Liver (tissue), 3 donors: Measurements from ENCODE around the gene ABCC8.

Source experiments
- ATF3 ChIP-seq: IDR thresholded peaks from 2 replicates; pipeline ENCODE4 v1.6.1; 2016; ENCODE audit warnings: antibody characterized with exemption
- CTCF ChIP-seq: fragments of 150-350 bp; IDR thresholded peaks from 2 replicates; pipeline ENCODE4 v1.5.1; 2017; ENCODE audit warnings: improper control_type of control experiment, low read depth, low read length; ENCODE audit not compliant: missing input control
- FOXA1 ChIP-seq: IDR thresholded peaks from 2 replicates; pipeline ENCODE4 v1.6.1; 2016; ENCODE audit warnings: antibody characterized with exemption
- GABPA ChIP-seq, 2 donors: IDR thresholded peaks in 1 of 2; conservative IDR thresholded peaks in 1 of 2; 2 replicates each; pipeline ENCODE4 v1.6.1; 2016; ENCODE audit warnings: antibody characterized with exemption in 2 of 2, mild to moderate bottlenecking in 1 of 2, moderate library complexity in 1 of 2
- JUND ChIP-seq, 2 donors: IDR thresholded peaks; 2 replicates each; pipeline ENCODE4 v1.6.1; 2016; ENCODE audit warnings: antibody characterized with exemption in 2 of 2
- MAX ChIP-seq: IDR thresholded peaks from 2 replicates; pipeline ENCODE4 v1.6.1; 2016; ENCODE audit warnings: antibody characterized with exemption
- RAD21 ChIP-seq, 2 donors: IDR thresholded peaks; 2 replicates each; pipeline ENCODE4 v1.6.1; 2016; ENCODE audit warnings: antibody characterized with exemption in 2 of 2, mild to moderate bottlenecking in 2 of 2
- REST ChIP-seq: IDR thresholded peaks from 2 replicates; pipeline ENCODE4 v1.6.1; 2016; ENCODE audit warnings: antibody characterized with exemption, mild to moderate bottlenecking
- SP1 ChIP-seq: IDR thresholded peaks from 2 replicates; pipeline ENCODE4 v1.6.1; 2018; ENCODE audit warnings: antibody characterized with exemption, mild to moderate bottlenecking
- TAF1 ChIP-seq: conservative IDR thresholded peaks from 2 replicates; pipeline ENCODE4 v1.6.1; 2016; ENCODE audit warnings: antibody characterized with exemption, mild to moderate bottlenecking
- YY1 ChIP-seq: IDR thresholded peaks from 2 replicates; pipeline ENCODE4 v1.6.1; 2016; ENCODE audit warnings: antibody characterized with exemption, mild to moderate bottlenecking
- ZBTB33 ChIP-seq: IDR thresholded peaks from 2 replicates; pipeline ENCODE4 v1.6.1; 2016; ENCODE audit warnings: antibody characterized with exemption
- donor health status: healthy.
- donor health status: healthy.

- TF ChIP-seq MAX (no peak), CTCF (no peak), SP1 (no peak), YY1 (no peak), JUND (IDR thresholded peaks at IDR 0.05) (no peak), RAD21 (IDR thresholded peaks at IDR 0.05) (no peak), REST (no peak), FOXA1 (no peak), GABPA (IDR thresholded peaks at IDR 0.05 in 1 of 2, conservative IDR thresholded peaks at IDR 0.05 in 1 of 2) (no peak), TAF1 (no peak), ATF3 (no peak), ZBTB33 (no peak)
Observed at GRCh38 chr11:17396598-17397310, 79.9 kb downstream of the ABCC8 start.
